Renal pelvis (tissue), 4 donors: ENCODE results near the gene GNAQ. TPM values are rescaled to one million over a fixed set of nuclear protein-coding genes. Genes with fewer than 3 reads are reported as not detected.

Experiments used
- DNase-seq: peaks from one replicate; pipeline ENCODE4 v3.0.0-alpha.2; 2013
- polyA plus RNA-seq, 3 donors: library from polyadenylated mRNA; unstranded; fragments of 120-200 nt; gene quantifications; one replicate each; pipeline ENCODE4 v1.2.1, GENCODE V29; 2013; ENCODE audit not compliant: insufficient read length in 3 of 3

Gene GNAQ
- polyA plus RNA-seq, 3 donors: 54.6 to 56.0 (median 55.0) TPM

- DNase-seq: peak; percentile 83
Measured at GRCh38 chr9:78035383-78035993, 3.9 kb upstream of the GNAQ start.

- DNase-seq: no peak
Measured at GRCh38 chr9:78033870-78034269, 2.3 kb upstream of the GNAQ start.

- no peak for DNase-seq
Measured at GRCh38 chr9:78032730-78033457, 1.3 kb upstream of the GNAQ start.

GRCh38 chr9:78031893-78032729, 500 bp upstream of the GNAQ start:
- DNase-seq: peak; percentile 96

GRCh38 chr9:78030553-78031443, 813 bp downstream of the GNAQ start:
- DNase-seq: peak; percentile 58

GRCh38 chr9:78030296-78030552, 1.4 kb downstream of the GNAQ start:
- DNase-seq: no peak

GRCh38 chr9:78029551-78030295, 1.9 kb downstream of the GNAQ start:
- no peak for DNase-seq

GRCh38 chr9:78028926-78029325, 2.7 kb downstream of the GNAQ start:
- no peak for DNase-seq

GRCh38 chr9:78026947-78027346, 4.7 kb downstream of the GNAQ start:
- DNase-seq: no peak

GRCh38 chr9:78026416-78026815, 5.2 kb downstream of the GNAQ start:
- DNase-seq: no peak

GRCh38 chr9:78025186-78025585, 6.4 kb downstream of the GNAQ start:
- no peak for DNase-seq

GRCh38 chr9:78023003-78023741, 8.4 kb downstream of the GNAQ start:
- peak; percentile 72 for DNase-seq

GRCh38 chr9:78021697-78022096, 9.9 kb downstream of the GNAQ start:
- no peak for DNase-seq

- no peak for DNase-seq
Measured at GRCh38 chr9:78017190-78017693, 14.4 kb downstream of the GNAQ start.

- no peak for DNase-seq
Measured at GRCh38 chr9:78015241-78015640, 16.4 kb downstream of the GNAQ start.

- DNase-seq: no peak
Measured at GRCh38 chr9:78014776-78015175, 16.8 kb downstream of the GNAQ start.

- DNase-seq: no peak
Measured at GRCh38 chr9:78013934-78014333, 17.7 kb downstream of the GNAQ start.

GRCh38 chr9:78011049-78011448, 20.6 kb downstream of the GNAQ start:
- DNase-seq: no peak

- DNase-seq: no peak
Measured at GRCh38 chr9:78010445-78010844, 21.2 kb downstream of the GNAQ start.

GRCh38 chr9:78009186-78009585, 22.4 kb downstream of the GNAQ start:
- no peak for DNase-seq
